Activated CD4-positive, alpha-beta T cell treated with anti-CD3 and anti-CD28 coated beads for 4 hours (primary cell): ENCODE data around the gene JARID2.

Source experiments
- DNase-seq, 2 donors: peaks; one replicate each; pipeline ENCODE4 v3.0.0-alpha.2; 2020

JARID2 gene

DNA sequence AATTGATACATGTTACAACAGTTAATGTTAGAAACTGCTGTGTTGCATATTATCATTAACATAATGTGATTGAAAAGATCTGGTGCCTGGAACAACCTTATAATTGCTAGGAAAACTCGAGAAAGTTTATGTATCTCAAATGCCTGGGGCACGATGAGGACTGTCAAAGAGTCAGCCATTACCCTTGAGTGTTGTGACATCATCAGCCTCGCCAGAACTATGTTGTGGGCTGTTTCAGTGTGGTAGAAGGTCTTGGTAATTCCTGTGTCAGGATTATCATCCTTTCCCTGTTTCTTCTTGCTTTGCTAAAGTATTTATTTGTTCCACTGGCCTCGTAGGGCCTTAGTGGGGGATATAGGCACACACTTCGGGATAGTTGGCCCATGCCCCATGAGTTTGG, 231.9 kb downstream of the JARID2 start:
- DNase-seq, result no peak

DNA sequence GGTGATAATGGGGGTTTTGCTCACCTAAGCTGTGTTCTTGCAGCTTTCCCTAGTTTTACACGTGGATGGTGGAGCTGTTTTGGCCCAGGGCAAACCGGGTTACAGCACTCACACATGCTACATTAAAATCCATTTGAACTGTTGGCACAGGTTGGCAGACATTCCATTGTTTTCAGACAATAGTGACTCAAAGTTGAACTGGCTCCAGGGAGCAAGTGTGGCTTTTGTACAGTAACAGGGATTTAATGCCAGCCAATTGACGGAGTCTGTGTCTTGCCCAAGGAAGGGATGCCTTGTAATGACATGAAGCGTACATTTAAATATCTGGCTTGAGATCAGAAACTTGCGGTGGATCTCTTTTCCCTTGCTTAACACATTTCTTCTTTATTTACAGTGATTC, 233.9 kb downstream of the JARID2 start:
- no peak for DNase-seq

DNA sequence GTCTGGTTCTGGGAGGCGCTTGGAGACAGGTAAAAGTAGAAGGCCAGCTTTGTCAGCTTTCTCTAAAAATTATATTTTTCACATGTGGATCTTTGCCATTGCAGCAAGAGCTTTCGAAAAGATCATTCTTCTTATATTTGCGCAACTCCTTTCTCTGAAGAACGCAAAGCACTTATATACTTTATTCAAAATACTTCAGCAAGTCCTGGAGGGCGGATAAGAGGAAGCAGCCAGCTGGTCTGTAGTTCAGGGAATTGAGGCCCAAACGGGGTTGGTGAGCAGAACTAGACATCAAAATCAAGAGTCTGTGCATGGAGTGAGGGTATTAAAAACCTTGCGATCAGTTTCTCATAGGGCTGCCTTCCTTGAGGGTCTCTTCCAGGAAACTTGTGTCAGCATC, 234.7 kb downstream of the JARID2 start:
- DNase-seq, result no peak

DNA sequence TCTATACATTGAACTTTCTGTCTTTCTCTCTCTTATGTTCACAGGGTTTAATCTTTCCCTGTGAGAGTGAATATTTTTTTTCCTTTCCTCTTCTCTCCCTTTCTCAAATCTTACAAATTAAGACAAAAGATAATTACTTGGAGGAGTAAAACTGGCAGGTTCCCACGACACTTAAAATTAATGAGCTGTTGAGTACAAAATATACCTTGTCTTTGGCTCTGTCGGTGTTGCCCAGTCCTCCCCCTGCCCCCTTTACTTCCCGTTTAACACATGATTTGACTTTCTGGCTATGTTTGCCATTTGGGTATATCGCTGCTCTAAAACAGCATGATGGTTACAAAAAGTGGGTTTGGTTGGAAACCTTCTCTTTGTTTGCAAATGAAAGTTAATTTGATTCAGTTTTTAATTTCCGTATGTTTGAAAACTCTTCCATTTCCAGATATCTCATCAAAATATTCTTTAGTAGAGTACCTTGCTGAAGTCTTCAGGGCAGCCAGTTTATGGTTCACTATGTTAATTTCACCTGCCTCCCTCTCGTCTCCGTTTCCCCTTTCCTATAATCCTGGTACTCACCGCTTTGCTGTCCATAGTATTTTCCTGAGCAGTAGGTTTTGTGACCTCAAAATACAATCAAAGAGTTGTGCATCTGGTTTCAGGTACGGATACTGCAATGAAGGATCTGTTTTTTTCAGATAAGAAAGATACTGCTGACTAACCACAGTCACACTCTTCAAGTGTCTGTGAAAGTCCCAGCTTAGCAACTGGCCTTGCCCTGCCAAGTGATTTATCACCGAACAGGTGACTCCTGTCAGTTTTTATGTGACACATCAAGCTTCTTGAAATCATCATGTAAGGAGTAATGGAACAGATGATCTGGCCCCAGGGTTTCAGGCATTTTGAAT, 235.8 kb downstream of the JARID2 start:
- DNase-seq, result peak; percentile 26 to 33

DNA sequence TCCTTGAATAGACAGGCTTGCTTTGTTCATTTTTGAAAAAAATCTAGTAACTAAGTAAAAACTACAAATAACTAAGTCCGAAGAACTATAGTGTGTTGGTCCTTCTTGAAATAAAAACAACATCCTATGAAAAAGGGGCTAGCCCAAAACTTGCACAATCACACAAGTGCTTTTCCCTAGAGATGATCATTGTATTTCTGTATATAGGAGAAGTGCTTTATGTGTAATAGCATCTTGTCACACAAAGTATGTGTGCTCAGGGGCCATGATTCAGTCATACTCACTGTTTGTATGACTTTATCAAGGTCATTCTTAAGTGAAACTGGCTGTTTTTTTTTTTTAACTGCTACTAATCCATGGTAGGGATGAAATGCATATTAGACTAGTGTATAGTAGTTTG, 237.2 kb downstream of the JARID2 start:
- no peak for DNase-seq

DNA sequence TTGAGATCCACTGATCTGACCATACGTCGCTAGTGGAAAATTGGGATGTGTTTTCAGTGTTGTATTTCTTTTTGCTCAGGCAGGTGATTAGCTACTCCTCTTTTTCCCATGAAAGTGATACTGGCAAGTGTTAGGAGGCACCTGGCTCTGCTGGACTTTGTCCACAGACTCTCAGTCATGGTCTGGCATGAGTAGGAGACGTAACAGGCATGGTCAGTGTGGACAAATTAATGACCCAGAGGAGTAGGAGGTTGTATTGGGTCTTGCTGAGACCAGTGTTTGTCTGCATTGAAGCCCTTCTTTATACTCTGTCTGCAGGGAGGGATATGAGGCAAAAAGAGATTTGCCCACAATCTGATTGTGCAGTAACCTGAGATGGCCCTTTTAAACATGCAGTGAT, 238.3 kb downstream of the JARID2 start:
- no peak for DNase-seq

DNA sequence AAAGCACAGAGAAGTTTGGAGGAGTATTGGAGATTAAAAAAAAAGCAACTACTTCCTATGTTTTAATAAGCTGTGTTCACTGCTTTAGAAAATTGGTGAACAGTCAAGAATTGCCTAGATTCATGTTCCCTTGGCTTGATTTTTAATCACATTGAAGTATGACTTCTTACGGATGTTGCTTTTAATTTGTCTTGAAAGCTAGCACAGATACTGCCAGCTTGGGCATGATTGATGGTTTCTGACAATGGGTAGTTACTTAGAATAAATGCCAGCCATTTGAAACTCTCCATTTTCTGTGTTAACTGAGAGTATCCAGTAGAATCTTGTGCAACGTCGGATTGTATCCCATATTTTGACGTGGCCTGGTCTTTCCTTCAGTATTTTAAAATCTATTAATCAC, 239.0 kb downstream of the JARID2 start:
- no peak for DNase-seq

DNA sequence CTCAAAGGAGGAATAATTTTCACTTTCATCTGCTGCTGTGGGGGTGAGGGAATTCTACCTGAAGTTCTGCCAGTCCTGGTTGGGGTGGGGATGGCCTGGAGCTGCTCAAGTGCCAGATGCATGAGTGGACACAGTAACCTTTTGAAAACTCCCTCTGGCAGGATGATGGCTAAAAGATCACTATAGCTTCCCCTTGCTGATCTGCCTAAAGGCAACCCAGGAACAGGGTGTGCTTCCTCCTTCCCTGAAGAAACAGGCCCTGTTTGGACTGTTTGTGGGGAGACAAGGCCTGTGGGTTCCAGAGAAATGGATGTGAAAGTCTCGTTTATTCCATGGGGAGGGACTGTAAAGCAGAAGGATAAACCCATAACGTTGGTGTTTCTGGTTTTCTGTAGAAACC, 240.1 kb downstream of the JARID2 start:
- DNase-seq, result no peak

DNA sequence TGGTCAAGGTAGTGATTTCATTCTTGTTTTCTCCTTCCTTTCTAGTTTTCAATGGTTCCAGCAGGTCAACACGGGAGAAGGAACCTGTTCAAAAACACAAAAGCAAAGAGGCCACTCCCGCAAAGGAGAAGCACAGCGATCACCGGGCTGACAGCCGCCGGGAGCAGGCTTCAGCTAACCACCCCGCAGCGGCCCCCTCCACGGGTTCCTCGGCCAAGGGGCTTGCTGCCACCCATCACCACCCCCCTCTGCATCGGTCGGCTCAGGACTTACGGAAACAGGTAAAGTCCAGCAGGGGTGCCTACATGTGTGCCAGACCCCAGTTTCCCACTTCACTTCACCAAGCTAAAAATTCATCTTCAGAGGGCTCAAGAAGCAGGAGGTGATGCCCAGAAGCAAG, 241.4 kb downstream of the JARID2 start:
- no peak for DNase-seq

DNA sequence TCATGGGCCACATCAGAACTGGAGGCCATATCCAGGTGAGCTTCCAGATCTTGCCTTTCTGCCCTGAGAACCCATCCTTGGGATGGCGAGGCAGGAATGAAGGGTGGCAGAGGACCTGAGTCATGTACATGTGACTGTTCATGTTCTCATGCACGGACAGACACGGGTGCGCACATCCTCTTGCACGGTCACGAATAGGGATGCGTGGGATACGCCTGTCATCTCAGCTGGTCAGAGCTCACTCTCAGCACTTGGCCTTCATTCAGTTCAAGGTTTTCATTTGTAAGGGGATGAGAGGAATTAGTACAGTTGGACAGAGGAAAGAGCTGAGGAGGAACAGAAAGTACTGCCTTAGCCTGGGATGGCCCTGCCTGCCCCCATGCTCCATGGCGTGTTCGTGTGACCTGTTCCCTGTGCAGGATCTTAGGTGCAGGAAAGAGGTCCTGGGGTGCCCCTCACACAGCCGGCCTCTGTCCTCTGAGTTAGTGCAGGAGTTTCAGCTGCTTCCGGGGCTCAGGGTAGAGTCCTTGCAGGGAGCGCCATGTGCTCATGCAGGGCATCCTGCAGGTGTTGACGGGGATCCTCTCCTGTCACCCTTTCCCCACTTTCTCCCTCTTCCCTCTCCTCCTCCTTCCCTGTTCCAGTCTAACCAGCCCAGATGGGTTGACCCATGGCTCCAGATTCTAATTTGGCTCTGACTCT, 243.5 kb downstream of the JARID2 start:
- no peak for DNase-seq

DNA sequence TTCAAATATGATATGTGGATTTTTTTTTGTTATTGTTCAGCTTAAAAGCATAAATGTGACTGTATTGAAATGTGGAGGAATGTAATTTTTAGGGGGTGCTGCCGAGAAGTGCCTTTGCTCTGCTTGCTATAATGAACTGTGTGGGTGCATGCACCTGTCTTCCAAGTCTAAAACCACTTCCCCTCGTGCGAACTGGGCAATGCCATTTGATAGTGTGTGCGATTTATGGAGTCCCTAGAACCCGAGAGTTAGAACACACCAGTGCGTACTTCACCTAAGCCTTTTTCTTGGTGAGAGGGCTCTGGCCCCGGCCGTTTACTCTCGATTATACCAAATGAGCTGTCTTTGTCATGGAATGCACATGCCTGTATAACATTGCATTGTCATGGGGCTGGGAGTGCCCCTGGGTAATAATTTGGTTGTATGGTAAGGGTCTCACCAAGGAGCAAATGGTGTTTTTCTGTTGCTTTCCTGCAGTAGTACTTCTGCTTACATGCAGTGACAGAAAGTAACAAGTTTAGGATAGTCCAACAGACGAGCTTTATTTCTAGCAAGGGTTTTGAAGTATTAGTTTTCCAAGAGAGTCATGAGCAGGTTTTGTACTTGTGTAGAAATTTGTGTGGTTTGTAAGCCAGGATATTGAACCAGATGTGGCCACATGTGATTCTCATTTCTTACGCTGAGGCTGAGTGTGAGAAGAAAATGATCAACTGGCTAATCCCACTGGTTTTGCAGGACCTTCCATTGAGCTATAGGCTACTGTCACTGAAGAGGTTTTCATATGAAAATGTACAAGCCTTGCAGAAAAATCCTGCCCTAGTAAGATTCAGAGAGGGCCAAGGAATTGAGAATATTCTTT, 244.6 kb downstream of the JARID2 start:
- DNase-seq, result no peak

DNA sequence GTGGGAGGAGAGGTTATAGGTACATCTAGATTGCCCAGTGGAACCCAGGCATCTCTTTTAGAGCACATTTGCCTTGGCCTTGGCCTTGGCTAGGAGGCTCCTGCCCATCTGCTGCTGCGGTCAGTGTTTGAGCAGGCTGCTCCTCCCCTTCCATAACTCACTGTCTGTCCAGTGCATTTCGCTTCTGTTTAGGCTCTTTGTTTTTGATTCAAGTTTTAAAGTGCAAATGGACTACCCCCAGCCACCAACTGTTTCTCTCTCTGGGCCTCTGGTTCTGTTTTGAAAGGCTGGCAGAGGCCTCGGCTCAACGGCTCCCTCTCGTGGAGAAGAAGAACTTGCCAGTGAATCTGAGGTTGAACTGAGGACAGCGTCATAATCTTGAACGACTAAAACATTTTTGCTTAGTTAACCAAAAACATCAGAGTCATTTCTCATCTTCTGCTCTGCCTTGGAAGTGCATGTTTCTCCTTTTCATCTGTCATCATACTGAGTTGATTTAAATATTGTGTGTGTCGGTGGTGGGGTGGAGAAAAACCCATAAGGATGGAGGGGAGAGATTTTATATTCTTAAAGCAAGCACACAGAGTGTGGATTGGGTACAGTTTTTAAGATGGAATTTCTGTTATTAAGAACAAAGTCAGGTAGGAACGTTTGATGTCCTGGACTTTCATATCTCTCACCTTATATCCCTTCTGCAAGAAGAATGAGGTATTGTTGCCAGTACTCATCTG, 245.6 kb downstream of the JARID2 start:
- DNase-seq, result peak; percentile 60 to 78

DNA sequence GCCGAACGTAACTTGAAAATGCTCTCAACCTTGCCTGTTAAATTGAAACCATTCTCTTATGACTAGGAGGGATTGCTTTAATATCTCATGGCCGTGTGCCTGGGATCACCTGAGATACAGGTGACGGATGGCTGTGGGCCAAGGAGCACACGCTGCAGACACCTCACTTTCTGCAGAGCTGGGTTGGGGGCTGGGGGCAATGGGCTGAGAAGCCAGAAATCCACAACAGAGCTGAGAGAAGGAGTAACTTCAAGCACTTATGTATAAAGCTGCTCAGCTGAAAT, 246.1 kb downstream of the JARID2 start:
- DNase-seq, result no peak

DNA sequence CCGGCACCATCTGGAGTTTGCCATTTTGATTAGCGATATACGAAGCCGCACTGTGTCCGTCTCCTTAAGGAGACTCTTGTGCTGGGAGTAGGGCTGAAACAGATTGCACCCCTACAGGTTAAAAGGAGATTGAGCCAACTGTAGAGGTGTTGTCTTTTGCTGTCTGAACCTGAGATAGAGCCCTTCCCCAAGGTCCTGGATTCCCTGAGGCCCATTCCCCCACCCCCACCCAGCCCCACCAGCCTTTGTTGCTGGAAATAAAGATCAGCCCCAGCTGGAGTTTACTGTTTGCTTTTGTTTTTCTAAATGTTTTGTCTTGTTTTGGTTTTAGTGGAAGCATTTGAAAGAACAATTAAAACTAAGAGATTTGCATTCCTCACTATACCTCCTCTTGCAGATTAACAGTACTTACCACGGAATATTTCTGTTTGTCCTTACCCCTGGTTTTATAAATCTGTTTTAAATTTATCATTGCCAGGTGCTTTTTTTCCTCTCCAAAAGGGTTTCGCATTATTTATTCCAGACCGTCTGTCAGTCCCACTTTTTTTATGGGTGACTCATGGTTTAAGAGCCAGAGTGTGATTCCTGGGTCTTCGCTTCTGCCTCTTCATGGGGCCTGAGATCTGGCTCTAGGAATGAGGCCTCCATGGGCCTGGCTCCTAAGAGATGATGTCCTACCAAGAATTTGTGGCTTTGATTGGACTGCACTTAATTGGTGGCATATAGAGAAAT, 247.7 kb downstream of the JARID2 start:
- no peak for DNase-seq

DNA sequence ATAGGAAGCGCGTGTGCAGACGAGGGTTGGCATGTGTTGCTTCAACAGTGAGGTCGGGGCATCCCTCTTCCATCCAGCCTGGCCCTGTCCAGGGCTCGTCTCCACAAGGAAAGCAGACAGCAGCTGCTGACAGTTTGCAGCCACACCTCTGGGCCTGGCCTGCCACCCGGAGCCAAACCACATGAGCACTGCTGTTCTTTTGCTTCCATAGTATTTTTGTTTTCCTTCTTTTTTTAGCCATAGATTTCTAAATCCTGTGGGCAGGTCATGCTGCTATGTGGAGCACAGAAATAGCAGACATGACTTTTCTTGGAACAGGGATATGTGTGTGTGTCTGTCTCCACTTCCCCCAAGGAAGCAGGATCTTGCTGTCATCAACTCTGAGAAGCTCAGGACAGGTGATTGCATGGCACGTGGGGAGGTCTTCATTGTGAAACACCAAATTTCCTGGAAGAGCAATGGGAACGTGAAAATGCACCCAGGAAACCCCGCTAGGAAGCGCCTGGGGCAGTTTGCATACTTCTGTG, 249.6 kb downstream of the JARID2 start:
- no peak for DNase-seq

DNA sequence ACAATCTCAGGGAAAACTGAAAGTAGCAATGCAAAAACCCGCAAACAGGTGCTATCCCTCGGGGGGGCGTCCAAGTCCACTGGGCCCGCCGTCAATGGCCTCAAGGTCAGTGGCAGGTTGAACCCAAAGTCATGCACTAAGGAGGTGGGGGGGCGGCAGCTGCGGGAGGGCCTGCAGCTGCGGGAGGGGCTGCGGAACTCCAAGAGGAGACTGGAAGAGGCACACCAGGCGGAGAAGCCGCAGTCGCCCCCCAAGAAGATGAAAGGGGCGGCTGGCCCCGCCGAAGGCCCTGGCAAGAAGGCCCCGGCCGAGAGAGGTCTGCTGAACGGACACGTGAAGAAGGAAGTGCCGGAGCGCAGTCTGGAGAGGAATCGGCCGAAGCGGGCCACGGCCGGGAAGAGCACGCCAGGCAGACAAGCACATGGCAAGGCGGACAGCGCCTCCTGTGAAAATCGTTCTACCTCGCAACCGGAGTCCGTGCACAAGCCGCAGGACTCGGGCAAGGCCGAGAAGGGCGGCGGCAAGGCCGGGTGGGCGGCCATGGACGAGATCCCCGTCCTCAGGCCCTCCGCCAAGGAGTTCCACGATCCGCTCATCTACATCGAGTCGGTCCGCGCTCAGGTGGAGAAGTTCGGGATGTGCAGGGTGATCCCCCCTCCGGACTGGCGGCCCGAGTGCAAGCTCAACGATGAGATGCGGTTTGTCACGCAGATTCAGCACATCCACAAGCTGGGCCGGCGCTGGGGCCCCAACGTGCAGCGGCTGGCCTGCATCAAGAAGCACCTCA, 250.7 kb downstream of the JARID2 start:
- DNase-seq, result no peak

DNA sequence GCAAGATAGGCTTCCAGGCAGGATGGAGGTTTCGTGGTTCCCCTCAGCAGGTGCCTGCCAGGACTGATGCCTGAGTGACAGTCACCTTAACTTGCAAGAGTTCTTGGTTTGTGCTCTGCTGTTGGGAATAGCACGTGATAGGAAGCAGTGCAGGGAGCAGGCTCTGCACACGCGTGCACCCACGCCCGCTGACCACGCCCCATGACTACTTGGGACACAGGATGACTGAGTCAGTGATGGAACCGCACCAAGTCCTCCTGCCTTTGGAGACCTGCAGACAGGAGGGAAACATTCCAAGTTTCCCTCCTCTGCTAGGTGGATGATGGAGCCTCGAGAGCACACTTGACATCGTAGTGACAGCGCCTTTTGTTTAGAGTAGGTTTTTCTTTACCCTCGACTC, 252.8 kb downstream of the JARID2 start:
- DNase-seq, result no peak

DNA sequence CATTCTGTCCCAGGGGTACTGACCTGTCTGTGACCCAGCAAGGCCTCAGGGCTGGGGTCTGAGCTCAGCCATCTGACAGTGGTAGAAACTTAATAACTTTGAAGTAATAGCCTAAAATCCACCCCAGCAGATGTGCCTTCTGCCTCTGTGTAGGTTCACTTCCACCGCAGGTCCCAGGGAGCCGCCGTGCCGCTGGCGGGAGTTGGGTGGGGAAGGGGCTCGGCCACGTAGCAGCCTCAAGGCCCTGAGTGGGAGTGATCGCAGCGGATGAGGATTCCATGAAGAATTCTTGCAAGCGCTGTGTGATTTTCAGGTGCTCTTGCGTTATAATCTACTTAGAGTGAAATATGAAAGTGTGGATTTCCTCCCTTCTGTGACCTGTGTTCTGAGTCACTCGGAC, 253.3 kb downstream of the JARID2 start:
- DNase-seq, result no peak

DNA sequence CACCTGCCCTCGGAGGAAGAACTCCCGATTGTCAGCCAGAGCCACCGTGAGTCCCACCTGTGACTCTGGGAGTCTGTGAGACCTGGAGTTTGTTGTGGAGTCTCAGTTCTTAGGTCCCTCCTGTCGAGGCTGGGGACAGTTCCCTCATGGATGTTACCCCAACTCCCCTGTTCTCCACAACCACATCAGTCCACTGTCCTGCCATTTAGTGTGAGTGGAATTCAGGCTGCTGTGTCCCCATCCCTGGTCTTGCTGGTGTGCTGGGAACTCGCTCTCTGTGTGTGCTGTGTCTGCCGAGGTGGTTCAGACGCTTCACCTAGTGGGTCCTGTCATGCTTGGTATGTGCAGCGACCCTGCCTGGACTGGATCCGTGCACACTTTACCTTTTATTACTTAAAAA, 253.7 kb downstream of the JARID2 start:
- no peak for DNase-seq

DNA sequence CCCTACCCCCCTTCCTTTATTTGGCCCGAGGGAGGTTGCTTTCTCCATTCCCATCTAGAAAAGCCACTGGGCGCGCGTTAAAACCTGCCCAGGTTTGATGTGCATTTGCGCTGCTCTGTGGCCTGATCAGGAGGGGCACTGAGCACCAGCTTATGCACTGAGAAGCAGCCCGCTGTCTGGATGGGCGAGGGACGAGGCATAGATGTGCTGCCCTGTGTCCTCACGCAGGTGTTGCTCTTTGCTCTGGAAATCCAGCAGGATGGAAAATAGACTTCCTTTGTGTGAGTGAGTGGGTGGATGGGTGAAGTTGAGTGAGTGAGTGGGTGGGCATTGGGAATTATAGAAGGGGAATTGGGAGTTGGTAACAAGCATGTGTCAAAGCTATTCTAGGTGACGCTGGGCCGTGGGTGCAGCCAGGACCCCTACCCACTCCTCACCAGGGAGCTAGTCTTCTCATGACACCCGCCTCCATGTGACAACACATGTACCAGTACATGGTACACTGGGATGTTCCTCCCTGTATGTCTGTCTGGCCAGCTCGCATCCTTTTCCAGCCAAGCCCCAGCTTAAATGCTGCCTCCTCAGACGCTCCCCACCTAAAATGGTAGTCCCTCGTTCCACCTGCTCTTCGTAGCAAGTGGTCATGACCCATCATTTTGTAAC, 254.3 kb downstream of the JARID2 start:
- DNase-seq, result no peak
